Thyroid gland (tissue), 4 donors: ENCODE data around the gene CS. TPM values are rescaled to one million over a fixed set of nuclear protein-coding genes. Genes with fewer than 3 reads are reported as not detected.

Experiments used
- DNase-seq, 2 donors: peaks; one replicate each; pipeline ENCODE4 v3.0.0-alpha.2; 2019
- H3K27ac ChIP-seq, 3 donors: fragments of 200-600 bp; sonication (generic); 1 replicate in 2 of 3; 2 replicates in 1 of 3; pipeline ENCODE4 v1.5.1; 2016 to 2019; ENCODE audit warnings: mild to moderate bottlenecking in 1 of 3, moderate library complexity in 1 of 3
- H3K27me3 ChIP-seq: fragments of 200-600 bp; sonication (generic); one replicate; pipeline ENCODE4 v1.5.1; 2019
- H3K36me3 ChIP-seq, 2 donors: fragments of 200-600 bp; sonication (generic); one replicate each; pipeline ENCODE4 v1.5.1; 2016 to 2019
- H3K4me1 ChIP-seq, 2 donors: fragments of 200-600 bp; sonication (generic); one replicate each; pipeline ENCODE4 v1.5.1; 2017 to 2019
- H3K4me3 ChIP-seq, 3 donors: fragments of 200-600 bp; sonication (generic); replicated peaks in 1 of 3; 1 replicate in 2 of 3; 2 replicates in 1 of 3; pipeline ENCODE4 v1.5.1; 2016; ENCODE audit warnings: mild to moderate bottlenecking in 1 of 3
- H3K9me3 ChIP-seq: fragments of 200-600 bp; sonication (generic); one replicate; pipeline ENCODE4 v1.5.1; 2017
- CTCF ChIP-seq, 6 experiments: fragments of 200-600 bp in 3 of 6; fragments of 450-650 bp in 3 of 6; sonication (generic) in 3 of 6; IDR thresholded peaks; one replicate each; pipeline ENCODE4 v1.5.1; 2016 to 2019; ENCODE audit warnings: antibody characterized with exemption in 6 of 6, mild to moderate bottlenecking in 2 of 6, inconsistent platforms in 1 of 6, moderate library complexity in 1 of 6
- POLR2A ChIP-seq, 2 donors: fragments of 450-650 bp; IDR thresholded peaks; one replicate each; pipeline ENCODE4 v1.6.1; 2017; ENCODE audit warnings: antibody characterized with exemption in 2 of 2, mild to moderate bottlenecking in 2 of 2, moderate library complexity in 1 of 2
- WGBS, 2 donors: methylation state at CpG; one replicate each; pipeline ENCODE4 v1.1.5; 2017; 5-methylcytosine and 5-hydroxymethylcytosine counted together
- intact Hi-C: fragments of 100-400 bp; cut with DNase I; formaldehyde crosslinking; loops from one replicate; pipeline ENCODE4 v1.15.1; 2023
- total RNA-seq, 4 donors: library from RNA; depleted of rRNA; stranded (reverse); fragments of >200 nt; gene quantifications; one replicate each; pipeline ENCODE4 v1.2.3, GENCODE V29; 2016

CS gene
- total RNA-seq, 4 donors from 2014 or later = 110 to 190 (median 118) TPM

DNA sequence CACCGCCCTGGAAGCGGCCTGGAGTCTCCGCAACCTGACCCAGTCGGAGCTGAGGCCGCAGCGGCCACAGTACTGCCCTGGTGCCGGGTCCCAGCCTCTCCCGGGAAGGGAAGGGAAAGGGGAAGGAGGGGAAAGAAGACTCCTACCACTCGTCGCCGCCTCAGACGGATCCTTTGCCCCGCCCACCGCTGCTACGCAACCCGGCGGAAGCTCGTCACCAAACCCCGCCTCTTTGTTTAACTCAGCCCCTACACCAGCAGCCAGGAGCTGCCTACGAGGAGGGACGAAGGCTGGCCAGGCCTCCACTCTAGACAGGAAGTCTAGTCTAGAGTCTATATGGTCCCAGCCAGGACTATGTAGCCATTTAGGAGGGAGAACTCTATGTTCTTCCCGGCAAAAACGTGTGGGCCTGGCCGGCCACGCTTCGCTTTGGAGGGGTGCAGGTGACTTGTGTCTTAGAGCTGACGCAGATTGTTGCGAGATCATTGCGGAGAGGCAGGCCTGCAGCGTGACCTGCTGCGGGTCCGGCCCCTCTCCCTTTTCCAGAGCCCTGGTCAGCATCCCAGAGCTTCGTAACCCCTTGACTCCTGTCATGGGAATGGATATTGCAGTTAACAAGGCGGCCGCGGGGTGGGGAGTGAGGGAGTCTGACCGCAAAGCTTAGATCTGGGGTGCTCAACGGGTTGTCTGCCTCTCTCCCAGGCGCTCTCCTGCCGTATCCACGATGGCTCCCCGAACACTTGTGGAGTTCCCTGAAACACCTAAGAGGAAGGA is 78.2 kb downstream of the CS start, which contains the start of gene RNF41:
TSS of gene RNF41 (minus strand) at position 166 of the 774 bp plus-strand sequence. CDS start 7,875 bp downstream, outside the sequence.
- peak; percentile 97 to 98 for DNase-seq
- 2 to 7% methylated on average over 16 to 32 of the region's 42 CpGs for WGBS, 2 donors
- peak in 1 of 6 experiments; percentile 9 for TF ChIP-seq CTCF (IDR thresholded peaks at IDR 0.05)
- peak; percentile 34 to 99 for TF ChIP-seq POLR2A (IDR thresholded peaks at IDR 0.05)
- Histone ChIP-seq H3K4me1 (peaks cover 27 to 36% of the 10 kb centered on the region in 2 donors), H3K36me3 (no peaks in the 10 kb centered on the region), H3K27me3 (no peaks in the 10 kb centered on the region), H3K4me3 (peak within 1 kb of the TSS; percentile 61 to 68 (median 65)), H3K9me3 (no peaks in the 10 kb centered on the region), H3K27ac (peak within 1 kb of the TSS; percentile 82 to 99 (median 92))
- intact Hi-C loops = loop anchor here (10.0 kb wide), 1 partner anchor 97 kb away; the partner anchor contains the start of gene ESYT1

Other genes with a start within 250 kb of the CS start
- gene ERBB3, start 220.2 kb downstream of the CS start, total RNA-seq = 10 to 100 TPM; 14.7 to 30.0 (median 20.4) TPM
- gene PA2G4, start 195.8 kb downstream of the CS start, total RNA-seq = 100 to 1,000 TPM in 3 of 4 donors, 10 to 100 TPM in 1; 94.0 to 142 (median 122) TPM
- gene RPL41, start 183.7 kb downstream of the CS start, total RNA-seq = 1,000 to 10,000 TPM; 1,344 to 2,817 (median 2,330) TPM
- gene ZC3H10, start 182.1 kb downstream of the CS start, total RNA-seq = 1 to 10 TPM; 4.7 to 7.7 (median 5.6) TPM
- 10 to 100 TPM; 60.6 to 84.7 (median 68.7) TPM for gene ESYT1, start 172.1 kb downstream of the CS start, total RNA-seq
- 100 to 1,000 TPM in 1 of 4 donors, 10 to 100 TPM in 3; 33.4 to 115 (median 48.1) TPM for gene MYL6B, start 147.7 kb downstream of the CS start, total RNA-seq
- 1,000 to 10,000 TPM; 1,110 to 2,359 (median 1,915) TPM for gene MYL6, start 142.0 kb downstream of the CS start, total RNA-seq
- 100 to 1,000 TPM in 1 of 4 donors, 10 to 100 TPM in 3; 76.5 to 101 (median 83.0) TPM for gene SMARCC2, start 110.8 kb downstream of the CS start, total RNA-seq
- gene RNF41, start 78.4 kb downstream of the CS start, total RNA-seq = 10 to 100 TPM; 63.4 to 89.7 (median 73.4) TPM
- 10 to 100 TPM; 19.4 to 35.7 (median 31.4) TPM for gene NABP2, start 76.0 kb downstream of the CS start, total RNA-seq
- gene SLC39A5, start 70.3 kb downstream of the CS start, total RNA-seq = not detected
- gene ANKRD52, start 41.9 kb downstream of the CS start, total RNA-seq = 10 to 100 TPM; 15.9 to 22.3 (median 18.3) TPM
- 10 to 100 TPM; 11.3 to 28.7 (median 19.7) TPM for gene COQ10A, start 33.4 kb downstream of the CS start, total RNA-seq
- gene CNPY2, start 15.7 kb upstream of the CS start, total RNA-seq = 100 to 1,000 TPM; 107 to 129 (median 124) TPM
- 100 to 1,000 TPM in 3 of 4 donors, 10 to 100 TPM in 1; 95.7 to 148 (median 134) TPM for gene PAN2, start 33.7 kb upstream of the CS start, total RNA-seq
- gene IL23A, start 38.6 kb upstream of the CS start, total RNA-seq = 1 to 10 TPM in 1 of 4 donors, under 1 TPM in 1, not detected in 2; 0.67 to 1.1 TPM
- 100 to 1,000 TPM; 121 to 166 (median 146) TPM for gene STAT2, start 59.8 kb upstream of the CS start, total RNA-seq
- not detected for gene APOF, start 62.5 kb upstream of the CS start, total RNA-seq
- 1 to 10 TPM; 4.6 to 7.6 (median 6.7) TPM for gene TIMELESS, start 149.1 kb upstream of the CS start, total RNA-seq
- gene MIP, start 154.3 kb upstream of the CS start, total RNA-seq = not detected
- 1 to 10 TPM; 2.8 to 4.6 (median 4.3) TPM for gene SPRYD4, start 168.2 kb upstream of the CS start, total RNA-seq
- 1 to 10 TPM; 1.8 to 4.2 (median 2.7) TPM for gene GLS2, start 187.8 kb upstream of the CS start, total RNA-seq
- 10 to 100 TPM; 39.8 to 58.3 (median 50.2) TPM for gene RBMS2, start 221.5 kb upstream of the CS start, total RNA-seq